ENCODE results near the gene FNDC10.
"Not testable (repeated sequence)": the region's sequence is repeated elsewhere in the genome, so short reads cannot be mapped to it uniquely, and the experiment has no call there.

FNDC10 gene

GRCh38 chr1:1633409-1633808 lies 33.5 kb upstream of the FNDC10 start:
- peaks cover 26% of the 10 kb centered on the region for H3K36me3 ChIP-seq
- H3K27me3 ChIP-seq = peaks cover 40% of the 10 kb centered on the region
- not testable (repeated sequence) for H3K27ac ChIP-seq; H3K9me3 ChIP-seq; H3K4me3 ChIP-seq (ENCODE audit: low read depth in 1 of 2, low read length in 1 of 2)
- H3K4me1 ChIP-seq (ENCODE audit: control insufficient read depth in 1 of 2, insufficient read depth in 1 of 2, low read depth in 1 of 2, low read length in 1 of 2) = peaks cover 2 to 26% of the 10 kb centered on the region in 2 experiments

GRCh38 chr1:1631782-1632420 lies 32.0 kb upstream of the FNDC10 start, which contains the start of gene MMP23B:
Gene MMP23B (plus strand): TSS chr1:1632173. CDS start chr1:1632219, 46 bp downstream.
- Histone ChIP-seq H3K4me1 (ENCODE audit: control insufficient read depth in 1 of 2, insufficient read depth in 1 of 2, low read depth in 1 of 2, low read length in 1 of 2) (peaks cover 2 to 26% of the 10 kb centered on the region in 2 experiments), H3K27me3 (peaks cover 51% of the 10 kb centered on the region), H3K4me3 (ENCODE audit: low read depth in 1 of 2, low read length in 1 of 2) (no peak within 1 kb of the TSS), H3K9me3 (no peaks in the 10 kb centered on the region), H3K36me3 (peaks cover 25% of the 10 kb centered on the region), H3K27ac (no peak within 1 kb of the TSS)
- no peak for TF ChIP-seq CTCF (IDR thresholded peaks at IDR 0.05)

GRCh38 chr1:1630965-1631781 lies 31.2 kb upstream of the FNDC10 start:
- no peak overlapping the region for H3K4me3 ChIP-seq (ENCODE audit: low read depth in 1 of 2, low read length in 1 of 2)

GRCh38 chr1:1630191-1630964 lies 30.4 kb upstream of the FNDC10 start:
- no peak overlapping the region for H3K27ac ChIP-seq

More at GRCh38 chr1:1630965-1631781, 31.2 kb upstream of the FNDC10 start:
- Histone ChIP-seq H3K4me1 (ENCODE audit: control insufficient read depth in 1 of 2, insufficient read depth in 1 of 2, low read depth in 1 of 2, low read length in 1 of 2) (peaks cover 2 to 26% of the 10 kb centered on the region in 2 experiments), H3K36me3 (peaks cover 22% of the 10 kb centered on the region), H3K27me3 (peaks cover 51% of the 10 kb centered on the region), H3K27ac (no peak overlapping the region), H3K9me3 (no peaks in the 10 kb centered on the region)
- TF ChIP-seq CTCF (IDR thresholded peaks at IDR 0.05) = no peak

GRCh38 chr1:1629430-1630190 lies 29.7 kb upstream of the FNDC10 start:
- Histone ChIP-seq H3K27me3 (peaks cover 51% of the 10 kb centered on the region), H3K27ac (no peak overlapping the region), H3K4me3 (ENCODE audit: low read depth in 1 of 2, low read length in 1 of 2) (no peak overlapping the region), H3K4me1 (ENCODE audit: control insufficient read depth in 1 of 2, insufficient read depth in 1 of 2, low read depth in 1 of 2, low read length in 1 of 2) (peaks cover 2 to 26% of the 10 kb centered on the region in 2 experiments), H3K36me3 (peaks cover 31% of the 10 kb centered on the region), H3K9me3 (no peaks in the 10 kb centered on the region)
- TF ChIP-seq CTCF (IDR thresholded peaks at IDR 0.05) = no peak

More at GRCh38 chr1:1630191-1630964, 30.4 kb upstream of the FNDC10 start:
- Histone ChIP-seq H3K36me3 (peaks cover 25% of the 10 kb centered on the region), H3K27me3 (peaks cover 51% of the 10 kb centered on the region), H3K4me3 (ENCODE audit: low read depth in 1 of 2, low read length in 1 of 2) (peak overlapping the region; percentile 23 to 44), H3K9me3 (no peaks in the 10 kb centered on the region), H3K4me1 (ENCODE audit: control insufficient read depth in 1 of 2, insufficient read depth in 1 of 2, low read depth in 1 of 2, low read length in 1 of 2) (peaks cover 2 to 26% of the 10 kb centered on the region in 2 experiments)
- no peak for TF ChIP-seq CTCF (IDR thresholded peaks at IDR 0.05)

Measured in neutrophil (primary cell).